K562 (cell line): ENCODE measurements around the gene ZNF598. TPM values are rescaled to one million over a fixed set of nuclear protein-coding genes. Genes with fewer than 3 reads are reported as not detected.

ENCODE experiments used
- ATAC-seq: fragments of 200-7000 bp; cut with Tn5 transposase; 3 replicates; pipeline ENCODE4 v1.9.1; 2020; ENCODE audit warnings: moderate library complexity
- BruUV-seq: library from RNA; stranded (reverse); fragments of 400-500 nt; replicated peaks from 2 replicates; lab custom pipeline; 2021; lab: Mats Ljungman, UMichigan
- CTCF ChIA-PET: fragments of 300-600 bp; formaldehyde crosslinking; extraction: SDS; loops from one replicate; lab custom pipeline; 2021; ENCODE audit warnings: low intra/inter-chr PET ratio; lab: Yijun Ruan, JAX
- POLR2A ChIA-PET: fragments of 300-600, 350-650 bp; sonication (Branson Sonifier 250); formaldehyde crosslinking; extraction: SDS; loops from one replicate; lab custom pipeline; 2021; ENCODE audit warnings: antibody characterized with exemption, inconsistent platforms; lab: Yijun Ruan, JAX
- DNase-seq, 4 experiments: peaks; one replicate each; pipeline versions ENCODE4 v3.0.0 to v3.0.0-alpha.2; 2011 to 2018; ENCODE audit warnings: low spot score in 3 of 4, mixed read lengths in 3 of 4; ENCODE audit errors: extremely low read depth in 1 of 4
- FAIRE-seq: peaks from 2 replicates; lab custom pipeline; 2011; peaks lifted over from hg19 to GRCh38; lab: Jason Lieb, UNC
- H2AFZ ChIP-seq: 2 replicates; pipeline ENCODE4 v1.6.0; 2011; ENCODE audit warnings: low read depth, low read length, control low read depth, inconsistent platforms
- H3K27ac ChIP-seq: fragments of 200-600 bp; 3 replicates; pipeline ENCODE4 v1.8.0; 2011; ENCODE audit warnings: low read depth, mild to moderate bottlenecking, control low read depth, inconsistent platforms, low read length, moderate library complexity, mixed read lengths; ENCODE audit errors: extremely low read depth
- H3K27me3 ChIP-seq, 2 experiments: fragments of 300-600 bp in 1 of 2; 2 replicates in 1 of 2; 3 replicates in 1 of 2; pipeline versions ENCODE4 v1.6.0 to v1.8.0; 2011; ENCODE audit warnings: inconsistent platforms in 2 of 2, low read length in 2 of 2, mild to moderate bottlenecking in 1 of 2, mixed read lengths in 1 of 2, moderate library complexity in 1 of 2; ENCODE audit not compliant: control insufficient read depth in 2 of 2, insufficient read depth in 2 of 2
- H3K36me3 ChIP-seq: fragments of 300-600 bp; 3 replicates; pipeline ENCODE4 v1.8.0; 2011; ENCODE audit warnings: mild to moderate bottlenecking, low read length, inconsistent platforms; ENCODE audit not compliant: control insufficient read depth, insufficient read depth
- H3K4me1 ChIP-seq, 2 experiments: fragments of 200-600 bp in 1 of 2; replicated peaks in 1 of 2; 2 replicates in 1 of 2; 3 replicates in 1 of 2; pipeline versions ENCODE4 v1.5.1 to v1.8.0; 2011; ENCODE audit warnings: inconsistent platforms in 2 of 2, low read length in 2 of 2, mild to moderate bottlenecking in 1 of 2, mixed read lengths in 1 of 2, moderate library complexity in 1 of 2; ENCODE audit not compliant: control insufficient read depth in 2 of 2, insufficient read depth in 2 of 2
- H3K4me2 ChIP-seq: 2 replicates; pipeline ENCODE4 v1.6.1; 2011; ENCODE audit warnings: low read length, control low read depth, inconsistent platforms, mixed read lengths; ENCODE audit not compliant: insufficient read depth
- H3K4me3 ChIP-seq: fragments of 200-600 bp; sonication (generic), shearing (Covaris generic); 2 replicates; pipeline ENCODE4 v1.5.1; 2016; ENCODE audit warnings: control low read depth, inconsistent platforms
- H3K79me2 ChIP-seq: fragments of 200-600 bp; 3 replicates; pipeline ENCODE4 v1.8.0; 2011; ENCODE audit warnings: low read length, inconsistent platforms; ENCODE audit not compliant: control insufficient read depth, insufficient read depth
- H3K9ac ChIP-seq, 2 experiments: 2 replicates each; pipeline versions ENCODE4 v1.6.0 to v1.6.1; 2011; ENCODE audit warnings: low read depth in 2 of 2, low read length in 2 of 2, control low read depth in 1 of 2, inconsistent platforms in 1 of 2, mild to moderate bottlenecking in 1 of 2, mixed read lengths in 1 of 2; ENCODE audit not compliant: insufficient read depth in 1 of 2
- H3K9me1 ChIP-seq: one replicate; pipeline ENCODE4 v1.6.0; 2011; ENCODE audit warnings: inconsistent platforms, mild to moderate bottlenecking, low read length, moderate library complexity; ENCODE audit not compliant: control insufficient read depth, insufficient read depth
- H3K9me3 ChIP-seq: replicated peaks from 2 replicates; pipeline ENCODE4 v1.5.1; 2011; ENCODE audit warnings: low read depth, low read length, inconsistent platforms; ENCODE audit not compliant: control insufficient read depth, insufficient read depth
- H4K20me1 ChIP-seq: replicated peaks from 2 replicates; pipeline ENCODE4 v1.6.1; 2011; ENCODE audit warnings: low read length, inconsistent platforms, mixed read lengths; ENCODE audit not compliant: control insufficient read depth, insufficient read depth
- ARHGAP35 ChIP-seq: fragments of 450-650 bp; IDR thresholded peaks from 2 replicates; pipeline ENCODE4 v1.6.1; 2018; ENCODE audit not compliant: partially characterized antibody
- CCAR2 ChIP-seq: fragments of 200-400 bp; formaldehyde crosslinking; IDR thresholded peaks from 2 replicates; pipeline ENCODE4 v1.6.1; 2017; ENCODE audit warnings: mild to moderate bottlenecking, low read depth, low read length
- CTCF ChIP-seq, 3 experiments: IDR thresholded peaks in 2 of 3; conservative IDR thresholded peaks in 1 of 3; 2 replicates each; pipeline ENCODE4 v1.5.1; 2011 to 2012; ENCODE audit warnings: low read length in 3 of 3, mild to moderate bottlenecking in 3 of 3, control low read depth in 2 of 3, improper control_type of control experiment in 1 of 3, inconsistent platforms in 1 of 3, low read depth in 1 of 3, mixed read lengths in 1 of 3, moderate library complexity in 1 of 3; ENCODE audit not compliant: insufficient read depth in 2 of 3
- DACH1 ChIP-seq: fragments of 450-650 bp; IDR thresholded peaks from 2 replicates; pipeline ENCODE4 v1.6.1; 2018; ENCODE audit not compliant: partially characterized antibody
- E2F8 ChIP-seq: fragments of 450-650 bp; IDR thresholded peaks from 2 replicates; pipeline ENCODE4 v1.7.1; 2018; ENCODE audit warnings: mild to moderate bottlenecking, low read depth; ENCODE audit not compliant: partially characterized antibody
- FOXM1 ChIP-seq, 2 experiments: fragments of 450-650 bp in 1 of 2; sonication (generic) in 1 of 2; formaldehyde crosslinking in 1 of 2; IDR thresholded peaks; 2 replicates each; pipeline versions ENCODE4 v1.6.1 to v1.9.0; 2017 to 2022; ENCODE audit warnings: low read depth in 2 of 2, mild to moderate bottlenecking in 2 of 2, missing genetic modification reagents in 1 of 2, moderate library complexity in 1 of 2
- MEF2A ChIP-seq: IDR thresholded peaks from 2 replicates; pipeline ENCODE4 v1.6.1; 2011; ENCODE audit warnings: low read depth, mild to moderate bottlenecking, low read length, moderate library complexity; ENCODE audit not compliant: control insufficient read depth
- NCOA2 ChIP-seq, 2 experiments: fragments of 450-650 bp; IDR thresholded peaks; 2 replicates each; pipeline ENCODE4 v1.6.1; 2018; ENCODE audit warnings: mild to moderate bottlenecking in 2 of 2, moderate library complexity in 1 of 2; ENCODE audit not compliant: partially characterized antibody in 2 of 2
- NR3C1 ChIP-seq: sonication (generic); formaldehyde crosslinking; IDR thresholded peaks from 2 replicates; pipeline ENCODE4 v1.8.1; 2022; ENCODE audit warnings: missing genetic modification reagents
- PATZ1 ChIP-seq: fragments of 250-450 bp; sonication (Bioruptor Pico); IDR thresholded peaks from 2 replicates; pipeline ENCODE4 v1.5.0; 2020; ENCODE audit warnings: mild to moderate bottlenecking, borderline replicate concordance
- ZBTB7A ChIP-seq: IDR thresholded peaks from 2 replicates; pipeline ENCODE4 v1.6.1; 2011; ENCODE audit warnings: low read depth, mild to moderate bottlenecking, low read length, moderate library complexity, borderline replicate concordance; ENCODE audit not compliant: control insufficient read depth
- ZNF830 ChIP-seq: fragments of 250-450 bp; sonication (Bioruptor Pico); IDR thresholded peaks from 2 replicates; pipeline ENCODE4 v1.5.0; 2021; ENCODE audit warnings: mild to moderate bottlenecking
- WGBS: fragments of 100-300 bp; shearing (Covaris generic); methylation state at CpG from one replicate; pipeline ENCODE4 v1.1.6; 2016; ENCODE audit warnings: low coverage, mixed read lengths; ENCODE audit not compliant: insufficient coverage; ENCODE audit errors: missing lambda C conversion rate; 5-methylcytosine and 5-hydroxymethylcytosine counted together
- in situ Hi-C: fragments of 300-500 bp; cut with MboI; formaldehyde crosslinking; loops from 4 replicates; pipeline ENCODE4 v1.15.0; 2018; ENCODE audit warnings: inconsistent platforms, mixed read lengths
- intact Hi-C: fragments of 100-400 bp; cut with micrococcal nuclease; formaldehyde crosslinking; loops from 2 replicates; pipeline ENCODE4 v1.14.2; 2022
- polyA plus RNA-seq, 8 experiments: library from polyadenylated mRNA; depleted of rRNA in 4 of 8; stranded (reverse) in 5 of 8; unstranded in 3 of 8; fragments of >200 nt; fragmentation: Nextera tagmentation in 2 of 8; fragmentation: Illumina TruSeq in 1 of 8; extraction: Ambion mirVana in 2 of 8; extraction: Trizol in 1 of 8; gene quantifications; 2 replicates each; pipeline versions ENCODE4 v1.2.1 to v1.2.3, GENCODE V29; 2011 to 2014; ENCODE audit warnings: inconsistent platforms in 1 of 8, missing spikeins in 1 of 8
- total RNA-seq, 7 experiments: library from RNA; depleted of rRNA in 6 of 7; stranded (reverse); fragments of >200 nt in 6 of 7; fragmentation: Illumina TruSeq in 2 of 7; extraction: Trizol in 2 of 7; gene quantifications; 2 replicates each; pipeline versions ENCODE4 v1.2.1 to v1.2.3, GENCODE V29; 2011 to 2021; ENCODE audit warnings: low replicate concordance in 1 of 7

ZNF598 gene
- total and polyA plus RNA-seq, 9 of the 15 experiments (the other 6 are each of a cell fraction or from before 2014, with no cell fraction given) = 0.11 to 115 (median 29.6) TPM

- Histone ChIP-seq H4K20me1 (0 out of 2 replicates have a peak, but pooled peaks cover 7% of the 10 kb centered on the region), H3K4me1 (peaks cover 28 to 83% of the 10 kb centered on the region in 2 experiments), H2AFZ (no peak overlapping the region), H3K27me3 (no peaks in the 10 kb centered on the region), H3K27ac (no peak overlapping the region), H3K4me3 (no peak overlapping the region), H3K9me3 (no peaks in the 10 kb centered on the region), H3K4me2 (peak overlapping the region; percentile 93; the same call in 1 of the 2 replicates), H3K79me2 (peaks cover 16% of the 10 kb centered on the region), H3K9me1 (peaks cover 3% of the 10 kb centered on the region), H3K36me3 (peaks cover 7% of the 10 kb centered on the region; the same call in 1 of the 3 replicates), H3K9ac (peak overlapping the region in 1 of 2 experiments; percentile 85; a peak in 2 of 4 replicates)
- intact Hi-C loops (no loop called here), in situ Hi-C loops (no loop called here)
- no TSS peak for BruUV-seq
- DNase-seq (no peak), FAIRE-seq (peak; percentile 37), ATAC-seq (no peak)
- CTCF ChIA-PET = no interaction called here
- 62% methylated on average over 3 of the region's 3 CpGs for WGBS
- POLR2A ChIA-PET = interaction anchor here (0.8 to 1.0 kb wide), 2 partner anchors 126 to 127 kb away, joined by 3 to 5 read pairs; partner anchors contain the start of gene TRAF7
- TF ChIP-seq FOXM1 (IDR thresholded peaks at IDR 0.05; ENCODE audit: low read depth) = no peak
- no peak for TF ChIP-seq FOXM1 (CRISPR knock-in tag; IDR thresholded peaks at IDR 0.05; ENCODE audit: low read depth)
- no peak for TF ChIP-seq CCAR2
- no peak for TF ChIP-seq PATZ1
- TF ChIP-seq ZNF830 (CRISPR knock-in tag) = no peak
- TF ChIP-seq CTCF (IDR thresholded peaks at IDR 0.05 in 2 of 3, conservative IDR thresholded peaks at IDR 0.05 in 1 of 3; ENCODE audit: insufficient read depth in 2 of 3, low read depth in 1 of 3, low read length in 3 of 3) = no peak
- TF ChIP-seq ARHGAP35 = no peak
- TF ChIP-seq DACH1 = no peak
- no peak for TF ChIP-seq E2F8
- TF ChIP-seq NCOA2 (IDR thresholded peaks at IDR 0.05; ENCODE audit: partially characterized antibody in 2 of 2) = no peak
- no peak for TF ChIP-seq NR3C1
- TF ChIP-seq ZBTB7A = no peak
- TF ChIP-seq MEF2A = no peak
Measured at GRCh38 chr16:2028146-2028545, 18.5 kb upstream of the ZNF598 start.
